SK-N-SH (cell line): ENCODE data around the gene SNRPB. TPM values are rescaled to one million over a fixed set of nuclear protein-coding genes. Genes with fewer than 3 reads are reported as not detected.

ENCODE experiments used
- CTCF ChIA-PET: fragments of 300-600, 350-600 bp; formaldehyde crosslinking; extraction: SDS; loops from one replicate; lab custom pipeline; 2021; lab: Yijun Ruan, JAX
- POLR2A ChIA-PET: fragments of 350-600 bp; sonication (Branson Sonifier 250); formaldehyde crosslinking; extraction: SDS; loops from one replicate; lab custom pipeline; 2020; ENCODE audit warnings: antibody characterized with exemption, inconsistent platforms; lab: Yijun Ruan, JAX
- DNase-seq: peaks from one replicate; pipeline ENCODE4 v3.0.0; 2012
- H2AFZ ChIP-seq: fragments of 200-600 bp; sonication (generic); 2 replicates; pipeline ENCODE4 v1.8.1; 2016; ENCODE audit warnings: antibody characterized with exemption, mild to moderate bottlenecking, low read depth
- H3F3A ChIP-seq: fragments of 200-600 bp; sonication (generic); replicated peaks from 2 replicates; pipeline ENCODE3; 2016; ENCODE audit warnings: antibody characterized with exemption, mild to moderate bottlenecking; ENCODE audit not compliant: insufficient read depth
- H3K27ac ChIP-seq, 2 experiments: fragments of 200-500 bp in 1 of 2; fragments of 200-600 bp in 1 of 2; sonication (Bioruptor generic) in 1 of 2; sonication (generic), shearing (Covaris generic) in 1 of 2; 2 replicates each; pipeline versions ENCODE4 v1.5.1 to v1.6.1; 2014 to 2016; ENCODE audit warnings: low read depth in 2 of 2, inconsistent platforms in 1 of 2, low read length in 1 of 2, mild to moderate bottlenecking in 1 of 2, mixed read lengths in 1 of 2
- H3K27me3 ChIP-seq: fragments of 200-600 bp; sonication (generic), shearing (Covaris generic); 2 replicates; pipeline ENCODE4 v1.6.1; 2016; ENCODE audit warnings: mixed run types; ENCODE audit not compliant: insufficient read depth
- H3K36me3 ChIP-seq, 2 experiments: fragments of 200-500 bp in 1 of 2; fragments of 200-600 bp in 1 of 2; sonication (Bioruptor generic) in 1 of 2; sonication (generic) in 1 of 2; replicated peaks in 1 of 2; 2 replicates each; pipeline versions ENCODE3 to v1.5.1; 2014 to 2016; ENCODE audit warnings: low read length in 1 of 2, mild to moderate bottlenecking in 1 of 2; ENCODE audit not compliant: insufficient read depth in 2 of 2, control insufficient read depth in 1 of 2
- H3K4me1 ChIP-seq, 2 experiments: fragments of 200-500 bp in 1 of 2; fragments of 200-600 bp in 1 of 2; sonication (Bioruptor generic) in 1 of 2; sonication (generic), shearing (Covaris generic) in 1 of 2; 2 replicates each; pipeline versions ENCODE4 v1.5.1 to v1.6.1; 2014 to 2016; ENCODE audit warnings: low read depth in 1 of 2, low read length in 1 of 2, mixed run types in 1 of 2; ENCODE audit not compliant: insufficient read depth in 2 of 2, control insufficient read depth in 1 of 2
- H3K4me2 ChIP-seq: fragments of 200-600 bp; sonication (generic), shearing (Covaris generic); 2 replicates; pipeline ENCODE4 v1.6.1; 2017; ENCODE audit warnings: mixed run types
- H3K4me3 ChIP-seq, 2 experiments: fragments of 200-500 bp in 1 of 2; fragments of 200-600 bp in 1 of 2; sonication (Bioruptor generic) in 1 of 2; sonication (generic), shearing (Covaris generic) in 1 of 2; 2 replicates each; pipeline versions ENCODE4 v1.5.1 to v1.8.1; 2014 to 2016; ENCODE audit warnings: low read depth in 2 of 2, inconsistent platforms in 1 of 2, low read length in 1 of 2, mild to moderate bottlenecking in 1 of 2, mixed read lengths in 1 of 2, moderate library complexity in 1 of 2
- H3K79me2 ChIP-seq: fragments of 200-600 bp; sonication (generic); 2 replicates; pipeline ENCODE4 v1.8.1; 2017; ENCODE audit warnings: mild to moderate bottlenecking; ENCODE audit not compliant: insufficient read depth
- H3K9ac ChIP-seq: fragments of 200-600 bp; sonication (generic); 2 replicates; pipeline ENCODE4 v1.6.1; 2017; ENCODE audit warnings: mixed run types
- H3K9me2 ChIP-seq: fragments of 200-600 bp; sonication (generic); 2 replicates; pipeline ENCODE4 v1.6.1; 2017; ENCODE audit warnings: mixed run types
- H3K9me3 ChIP-seq: fragments of 200-600 bp; sonication (generic); 2 replicates; pipeline ENCODE4 v1.6.1; 2017; ENCODE audit warnings: mixed run types, mild to moderate bottlenecking, moderate library complexity
- H4K20me1 ChIP-seq: fragments of 200-600 bp; sonication (generic); 2 replicates; pipeline ENCODE4 v1.6.1; 2017; ENCODE audit warnings: mild to moderate bottlenecking, mixed run types; ENCODE audit not compliant: insufficient read depth
- CHD2 ChIP-seq: fragments of 150-350 bp; IDR thresholded peaks from 2 replicates; pipeline ENCODE4 v1.6.1; 2018; ENCODE audit warnings: low read length; ENCODE audit not compliant: partially characterized antibody
- ELF1 ChIP-seq: IDR thresholded peaks from 2 replicates; pipeline ENCODE4 v1.4.0; 2012
- EP300 ChIP-seq, 2 experiments: IDR thresholded peaks; 2 replicates each; pipeline versions ENCODE4 v1.4.0 to v1.6.1; 2012; ENCODE audit warnings: borderline replicate concordance in 1 of 2, low read depth in 1 of 2, low read length in 1 of 2
- EZH2phosphoT487 ChIP-seq: fragments of 200-600 bp; sonication (generic); IDR thresholded peaks from 2 replicates; pipeline ENCODE4 v1.6.1; 2017; ENCODE audit warnings: low read depth, mixed run types, mild to moderate bottlenecking, antibody characterized with exemption, moderate library complexity, borderline replicate concordance
- GATA2 ChIP-seq: sonication (generic); formaldehyde crosslinking; IDR thresholded peaks from 2 replicates; pipeline ENCODE4 v1.5.0; 2020; ENCODE audit warnings: mild to moderate bottlenecking, missing genetic modification reagents
- MEF2A ChIP-seq: IDR thresholded peaks from 2 replicates; pipeline ENCODE4 v1.4.0; 2012; ENCODE audit warnings: low read depth, borderline replicate concordance
- MXI1 ChIP-seq: IDR thresholded peaks from 2 replicates; pipeline ENCODE4 v1.6.1; 2012; ENCODE audit warnings: mild to moderate bottlenecking, low read depth, low read length, improper control_type of control experiment
- NFIC ChIP-seq: IDR thresholded peaks from 2 replicates; pipeline ENCODE4 v1.4.0; 2012; ENCODE audit warnings: borderline replicate concordance
- PBX3 ChIP-seq: IDR thresholded peaks from 2 replicates; pipeline ENCODE4; 2012
- POLR2AphosphoS5 ChIP-seq: IDR thresholded peaks from 2 replicates; pipeline ENCODE4 v1.6.1; 2012; ENCODE audit warnings: low read depth, low read length
- RAD21 ChIP-seq: IDR thresholded peaks from 2 replicates; pipeline ENCODE4 v1.6.1; 2012; ENCODE audit warnings: mild to moderate bottlenecking, low read length
- RCOR1 ChIP-seq: fragments of 150-350 bp; IDR thresholded peaks from 2 replicates; pipeline ENCODE4 v1.6.1; 2017; ENCODE audit warnings: antibody characterized with exemption, low read length
- REST ChIP-seq: IDR thresholded peaks from 2 replicates; pipeline ENCODE4 v1.6.1; 2012; ENCODE audit warnings: mild to moderate bottlenecking, low read depth, low read length, moderate library complexity
- RXRA ChIP-seq: IDR thresholded peaks from 2 replicates; pipeline ENCODE4 v1.4.0; 2012; ENCODE audit warnings: low read depth, mild to moderate bottlenecking, borderline replicate concordance
- SIN3A ChIP-seq: IDR thresholded peaks from 2 replicates; pipeline ENCODE4 v1.6.1; 2012; ENCODE audit warnings: low read depth, mild to moderate bottlenecking, low read length, moderate library complexity, borderline replicate concordance
- TAF1 ChIP-seq: IDR thresholded peaks from 2 replicates; pipeline ENCODE4 v1.6.1; 2012; ENCODE audit warnings: low read depth, mild to moderate bottlenecking, low read length, moderate library complexity, borderline replicate concordance
- TCF12 ChIP-seq: IDR thresholded peaks from 2 replicates; pipeline ENCODE4 v1.4.0; 2012
- TEAD4 ChIP-seq: IDR thresholded peaks from 2 replicates; pipeline ENCODE4 v1.4.0; 2012; ENCODE audit warnings: mild to moderate bottlenecking, borderline replicate concordance; ENCODE audit not compliant: insufficient read depth
- USF1 ChIP-seq: IDR thresholded peaks from 2 replicates; pipeline ENCODE4 v1.4.0; 2012; ENCODE audit warnings: low read depth, borderline replicate concordance
- USF2 ChIP-seq: fragments of 150-350 bp; IDR thresholded peaks from 2 replicates; pipeline ENCODE4 v1.6.1; 2017; ENCODE audit warnings: antibody characterized with exemption, low read length, low read depth, borderline replicate concordance
- YY1 ChIP-seq: IDR thresholded peaks from 2 replicates; pipeline ENCODE4 v1.4.0; 2012; ENCODE audit warnings: low read depth, mild to moderate bottlenecking
- ZBTB33 ChIP-seq: IDR thresholded peaks from 2 replicates; pipeline ENCODE4 v1.4.0; 2012; ENCODE audit warnings: low read depth, borderline replicate concordance
- WGBS: methylation state at CpG from one replicate; pipeline ENCODE4 v1.1.6; 2017; ENCODE audit warnings: low lambda C conversion rate; 5-methylcytosine and 5-hydroxymethylcytosine counted together
- polyA plus RNA-seq, 3 experiments: library from polyadenylated mRNA; depleted of rRNA; stranded (reverse); fragments of >200 nt; gene quantifications; 2 replicates each; pipeline ENCODE4 v1.2.3, GENCODE V29; 2012

The SNRPB gene
- polyA plus RNA-seq, 1 of the 3 experiments (the other 2 are of a cell fraction), result 455 TPM

GRCh38 chr20:2469991-2470422 is 582 bp downstream of the SNRPB start:
- H3K36me3 ChIP-seq, result peaks cover 38 to 41% of the 10 kb centered on the region in 2 experiments
- H3K79me2 ChIP-seq, result peaks cover 53% of the 10 kb centered on the region
- peaks cover 15 to 21% of the 10 kb centered on the region in 2 experiments for H3K4me1 ChIP-seq
- no peaks in the 10 kb centered on the region for H3K9me2 ChIP-seq
- H3K27me3 ChIP-seq, result no peaks in the 10 kb centered on the region
- H3F3A ChIP-seq, result peaks cover 27% of the 10 kb centered on the region
- ChIA-PET POLR2A (interaction anchor here (0.8 to 2.5 kb wide), 10 partner anchors 9 to 689 kb away, joined by 3 to 35 read pairs (median 3); partner anchors contain the start of genes EBF4, FASTKD5, IDH3B and NOP56), CTCF (interaction anchor here (1.0 to 3.9 kb wide), 5 partner anchors 10 to 177 kb away, joined by 3 to 19 read pairs (median 7); no protein-coding TSS in a partner anchor)
- TF ChIP-seq NFIC, result no peak
- no peak for TF ChIP-seq MEF2A
- no peak; the same call in 1 of the 2 replicates for TF ChIP-seq SIN3A
- TF ChIP-seq ZBTB33, result no peak
- TF ChIP-seq CHD2, result no peak
- peak; percentile 40; the same call in 1 of the 2 replicates for TF ChIP-seq TAF1
- TF ChIP-seq ELF1, result 0 out of 2 replicates have a peak, but pooled peaks have one; percentile 17
- TF ChIP-seq RXRA, result no peak
- TF ChIP-seq RCOR1, result no peak
- no peak for TF ChIP-seq PBX3
- no peak for TF ChIP-seq USF1
- TF ChIP-seq USF2, result no peak
- TF ChIP-seq RAD21, result no peak
- TF ChIP-seq MXI1, result peak; percentile 27; the same call in 1 of the 2 replicates
- TF ChIP-seq REST, result no peak
- TF ChIP-seq TEAD4, result no peak
- no peak for TF ChIP-seq POLR2AphosphoS5
- TF ChIP-seq YY1, result no peak
- no peak for TF ChIP-seq EZH2phosphoT487
- TF ChIP-seq EP300 (IDR thresholded peaks at IDR 0.05; ENCODE audit: borderline replicate concordance in 1 of 2, low read depth in 1 of 2, low read length in 1 of 2), result no peak
- TF ChIP-seq TCF12, result no peak
- no peak for TF ChIP-seq GATA2 (CRISPR knock-in tag)
- peaks cover 47% of the 10 kb centered on the region for H4K20me1 ChIP-seq
- H3K4me3 ChIP-seq, result peak overlapping the region; percentile 86 to 89
- peak overlapping the region; percentile 86 to 96 for H3K27ac ChIP-seq
- H3K4me2 ChIP-seq, result peak overlapping the region; percentile 74
- H3K9ac ChIP-seq, result peak overlapping the region; percentile 99
- H3K9me3 ChIP-seq, result no peaks in the 10 kb centered on the region
- DNase-seq, result peak; percentile 72
- 0% methylated on average over 18 of the region's 19 CpGs for WGBS
- peak overlapping the region; percentile 74 for H2AFZ ChIP-seq
